RWPE1 (cell line): ENCODE data around the gene RHNO1.

Source experiments
- CTCF ChIA-PET: fragments of 350-600 bp; sonication (Branson Sonifier 250); formaldehyde crosslinking; extraction: SDS; loops from one replicate; lab custom pipeline; 2021; lab: Yijun Ruan, JAX
- POLR2A ChIA-PET: fragments of 400-600 bp; formaldehyde crosslinking; extraction: SDS; loops from one replicate; lab custom pipeline; 2020; ENCODE audit warnings: antibody characterized with exemption; ENCODE audit not compliant: low non-redundant PET; lab: Yijun Ruan, JAX
- DNase-seq: peaks from one replicate; pipeline ENCODE4 v3.0.0; 2012; ENCODE audit warnings: low spot score
- H3K27ac ChIP-seq: fragments of 450-650 bp; 2 replicates; pipeline ENCODE4 v1.5.1; 2017
- TF ChIP-seq, protein P1 (sequence below): fragments of 450-650 bp; conservative IDR thresholded peaks from 2 replicates; pipeline ENCODE4 v1.5.1; 2017; ENCODE audit warnings: low read depth, mild to moderate bottlenecking

RHNO1 gene

GRCh38 chr12:2845280-2845679, 31.7 kb upstream of the RHNO1 start:
- TF ChIP-seq, protein P1, sequence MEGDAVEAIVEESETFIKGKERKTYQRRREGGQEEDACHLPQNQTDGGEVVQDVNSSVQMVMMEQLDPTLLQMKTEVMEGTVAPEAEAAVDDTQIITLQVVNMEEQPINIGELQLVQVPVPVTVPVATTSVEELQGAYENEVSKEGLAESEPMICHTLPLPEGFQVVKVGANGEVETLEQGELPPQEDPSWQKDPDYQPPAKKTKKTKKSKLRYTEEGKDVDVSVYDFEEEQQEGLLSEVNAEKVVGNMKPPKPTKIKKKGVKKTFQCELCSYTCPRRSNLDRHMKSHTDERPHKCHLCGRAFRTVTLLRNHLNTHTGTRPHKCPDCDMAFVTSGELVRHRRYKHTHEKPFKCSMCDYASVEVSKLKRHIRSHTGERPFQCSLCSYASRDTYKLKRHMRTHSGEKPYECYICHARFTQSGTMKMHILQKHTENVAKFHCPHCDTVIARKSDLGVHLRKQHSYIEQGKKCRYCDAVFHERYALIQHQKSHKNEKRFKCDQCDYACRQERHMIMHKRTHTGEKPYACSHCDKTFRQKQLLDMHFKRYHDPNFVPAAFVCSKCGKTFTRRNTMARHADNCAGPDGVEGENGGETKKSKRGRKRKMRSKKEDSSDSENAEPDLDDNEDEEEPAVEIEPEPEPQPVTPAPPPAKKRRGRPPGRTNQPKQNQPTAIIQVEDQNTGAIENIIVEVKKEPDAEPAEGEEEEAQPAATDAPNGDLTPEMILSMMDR, result no peak
- DNase-seq, result no peak
- no peak overlapping the region for H3K27ac ChIP-seq
- ChIA-PET CTCF (interaction anchor here (0.6 to 1.7 kb wide), 5 partner anchors 9 to 1630 kb away, joined by 3 to 5 read pairs (median 3); no protein-coding TSS in a partner anchor), POLR2A (no interaction called here)

- CTCF ChIA-PET, result interaction anchor here (0.6 kb wide), 1 partner anchor 12 kb away, joined by 3 read pairs; no protein-coding TSS in a partner anchor
- DNase-seq, result no peak
- TF ChIP-seq, protein P1, result no peak
- no peak overlapping the region for H3K27ac ChIP-seq
- POLR2A ChIA-PET, result no interaction called here
Observed at GRCh38 chr12:2851931-2852330, 25.1 kb upstream of the RHNO1 start.

DNA sequence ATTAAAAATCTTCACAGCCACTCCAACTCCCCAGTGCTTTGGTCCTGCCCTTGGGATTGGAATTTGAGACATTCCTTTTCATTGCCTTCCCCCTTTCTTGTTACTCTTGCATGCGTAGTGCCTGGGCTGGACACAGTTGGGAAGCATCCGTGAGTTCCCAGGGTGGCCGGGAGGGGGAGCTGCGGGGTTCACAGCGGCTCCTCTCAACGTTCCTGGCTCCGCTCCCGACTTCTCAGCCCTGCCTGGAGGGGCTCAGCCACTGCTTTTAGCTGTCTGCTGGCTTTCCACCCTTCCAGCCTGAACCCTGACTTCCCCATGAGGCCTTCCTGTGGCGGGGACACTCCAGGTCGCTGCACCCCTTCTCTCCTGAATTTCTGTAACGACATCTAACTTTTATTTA, 23.4 kb upstream of the RHNO1 start:
- POLR2A ChIA-PET, result no interaction called here
- TF ChIP-seq, protein P1, result peak; percentile 40

GRCh38 chr12:2854669-2855453, 22.2 kb upstream of the RHNO1 start:
- no peak overlapping the region for H3K27ac ChIP-seq
- POLR2A ChIA-PET, result no interaction called here
- DNase-seq, result no peak
- CTCF ChIA-PET, result interaction anchor here (0.6 to 2.0 kb wide), 3 partner anchors 9 to 38 kb away, joined by 4 to 13 read pairs (median 5); no protein-coding TSS in a partner anchor
- TF ChIP-seq, protein P1, result no peak

More for the DNA sequence above, 23.4 kb upstream of the RHNO1 start:
- H3K27ac ChIP-seq, result no peak overlapping the region
- peak; percentile 69 for DNase-seq
- CTCF ChIA-PET, result interaction anchor here (0.5 to 2.0 kb wide), 5 partner anchors 9 to 92 kb away, joined by 3 to 13 read pairs (median 4); no protein-coding TSS in a partner anchor

- no peak for DNase-seq
- POLR2A ChIA-PET, result no interaction called here
- TF ChIP-seq, protein P1, result no peak
- CTCF ChIA-PET, result no interaction called here
- no peak overlapping the region for H3K27ac ChIP-seq
Observed at GRCh38 chr12:2855546-2855945, 21.5 kb upstream of the RHNO1 start.

- no peak overlapping the region for H3K27ac ChIP-seq
- ChIA-PET CTCF (no interaction called here), POLR2A (no interaction called here)
- TF ChIP-seq, protein P1, result no peak
- DNase-seq, result no peak
Observed at GRCh38 chr12:2856051-2856450, 21.0 kb upstream of the RHNO1 start.
